GM21737 (cell line): ENCODE data around the gene MYO18B.

Experiments
- ATAC-seq: cut with Tn5 transposase; IDR thresholded peaks from one replicate; pipeline ENCODE4 v1.9.1; 2021; ENCODE audit warnings: mild to moderate bottlenecking, moderate library complexity; ENCODE audit not compliant: unreplicated experiment

MYO18B gene

GRCh38 chr22:25895678-25896077, 153.7 kb downstream of the MYO18B start:
- no peak for ATAC-seq

GRCh38 chr22:25896098-25896497, 154.1 kb downstream of the MYO18B start:
- no peak for ATAC-seq

DNA sequence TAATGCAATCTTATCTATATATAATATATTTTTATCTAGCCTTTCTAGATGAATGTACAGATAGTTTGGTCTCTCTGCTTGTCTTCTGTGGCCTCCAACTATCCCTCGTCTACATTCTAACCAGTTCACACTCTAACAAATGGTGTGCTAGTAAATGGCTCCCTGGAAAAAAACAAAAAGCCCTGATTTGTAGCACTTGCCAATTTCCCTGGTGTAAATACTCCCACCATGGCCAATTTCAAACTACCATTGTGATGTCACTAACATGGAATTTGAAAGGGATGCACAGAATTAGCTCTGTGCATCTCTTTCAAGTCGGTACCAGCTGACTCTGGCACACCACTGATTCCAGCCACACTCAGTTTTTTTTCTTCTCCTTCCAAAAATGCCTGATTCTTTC, 154.6 kb downstream of the MYO18B start:
- no peak for ATAC-seq

- no peak for ATAC-seq
Measured at GRCh38 chr22:25898707-25899365, 156.8 kb downstream of the MYO18B start.

DNA sequence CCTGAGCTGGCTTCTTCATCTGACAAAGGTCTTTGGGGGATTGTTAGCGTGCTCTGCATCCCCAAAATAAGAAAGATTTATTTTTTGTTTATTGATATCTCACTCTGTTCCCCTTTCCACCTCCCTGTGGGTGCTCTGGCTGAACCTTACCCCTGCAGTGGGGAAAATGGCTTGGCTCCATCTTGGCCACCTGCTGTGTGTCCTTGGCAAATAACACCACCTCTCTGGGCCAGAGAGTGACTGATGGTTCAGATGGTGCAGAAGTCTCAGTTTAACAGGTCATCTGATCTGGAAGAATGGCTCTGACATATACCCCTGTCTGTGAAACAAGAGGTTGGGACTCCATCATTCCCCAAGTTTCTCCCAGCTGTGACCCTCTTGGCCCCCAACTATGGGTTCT, 157.6 kb downstream of the MYO18B start:
- ATAC-seq, result no peak

- ATAC-seq, result no peak
Measured at GRCh38 chr22:25900390-25900789, 158.4 kb downstream of the MYO18B start.

- ATAC-seq, result no peak
Measured at GRCh38 chr22:25900880-25901279, 158.9 kb downstream of the MYO18B start.

DNA sequence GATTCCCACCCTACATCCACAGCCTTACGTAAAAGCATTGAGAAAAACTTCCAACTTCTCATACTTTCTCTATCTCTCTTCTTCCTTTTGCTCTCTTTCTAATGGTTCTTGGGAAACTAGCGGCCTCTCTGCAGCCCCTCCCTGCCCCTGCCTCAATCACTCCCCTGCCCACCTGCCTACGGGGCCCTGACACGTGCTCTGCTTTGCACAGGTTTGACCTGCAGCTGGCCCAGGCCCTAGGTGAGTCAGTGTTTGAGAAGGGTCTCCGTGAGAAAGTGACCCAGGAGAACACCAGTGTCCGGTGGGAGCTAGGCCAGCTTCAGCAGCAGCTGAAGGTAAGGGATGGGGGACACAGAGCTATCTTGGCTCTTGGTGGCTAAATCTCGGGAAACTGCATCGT, 160.4 kb downstream of the MYO18B start:
- no peak for ATAC-seq

GRCh38 chr22:25903294-25903693, 161.3 kb downstream of the MYO18B start:
- no peak for ATAC-seq

DNA sequence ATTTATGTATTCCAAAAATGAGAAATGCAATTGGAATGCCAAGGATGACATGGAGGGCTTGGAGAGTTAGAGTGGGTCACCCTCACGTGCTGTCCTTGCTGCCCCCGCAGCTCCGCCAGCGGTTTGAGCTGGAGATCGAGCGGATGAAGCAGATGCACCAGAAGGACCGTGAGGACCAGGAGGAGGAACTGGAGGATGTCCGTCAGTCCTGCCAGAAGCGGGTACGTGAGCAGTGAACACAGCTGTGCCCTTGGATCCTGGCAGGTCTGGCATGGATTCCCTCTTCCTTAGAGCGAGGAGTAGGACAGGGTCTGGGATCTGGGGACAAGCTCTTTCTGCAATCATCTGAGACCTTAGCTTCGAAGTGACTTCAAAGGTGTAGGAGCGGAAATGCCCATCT, 166.2 kb downstream of the MYO18B start:
- ATAC-seq, result no peak

DNA sequence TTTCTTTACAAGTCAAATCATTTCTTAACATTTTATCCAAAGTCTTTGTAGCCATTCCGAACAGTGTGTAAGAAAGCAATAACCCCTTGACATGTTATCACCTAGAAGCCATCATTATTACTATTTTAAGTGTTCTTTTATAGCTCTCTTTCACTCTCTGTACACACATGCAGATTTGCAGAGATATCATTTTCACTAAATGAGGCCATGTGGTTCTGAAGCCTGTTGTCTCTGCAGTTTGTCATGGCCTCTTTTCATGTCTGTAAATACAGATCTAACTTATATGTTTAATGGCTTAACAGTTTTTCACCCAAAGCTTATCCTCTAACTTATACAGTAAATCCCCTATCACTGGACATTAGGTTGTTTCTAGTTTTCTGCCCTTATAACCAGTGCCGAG, 166.8 kb downstream of the MYO18B start:
- ATAC-seq, result no peak

- no peak for ATAC-seq
Measured at GRCh38 chr22:25909614-25910387, 167.8 kb downstream of the MYO18B start.

DNA sequence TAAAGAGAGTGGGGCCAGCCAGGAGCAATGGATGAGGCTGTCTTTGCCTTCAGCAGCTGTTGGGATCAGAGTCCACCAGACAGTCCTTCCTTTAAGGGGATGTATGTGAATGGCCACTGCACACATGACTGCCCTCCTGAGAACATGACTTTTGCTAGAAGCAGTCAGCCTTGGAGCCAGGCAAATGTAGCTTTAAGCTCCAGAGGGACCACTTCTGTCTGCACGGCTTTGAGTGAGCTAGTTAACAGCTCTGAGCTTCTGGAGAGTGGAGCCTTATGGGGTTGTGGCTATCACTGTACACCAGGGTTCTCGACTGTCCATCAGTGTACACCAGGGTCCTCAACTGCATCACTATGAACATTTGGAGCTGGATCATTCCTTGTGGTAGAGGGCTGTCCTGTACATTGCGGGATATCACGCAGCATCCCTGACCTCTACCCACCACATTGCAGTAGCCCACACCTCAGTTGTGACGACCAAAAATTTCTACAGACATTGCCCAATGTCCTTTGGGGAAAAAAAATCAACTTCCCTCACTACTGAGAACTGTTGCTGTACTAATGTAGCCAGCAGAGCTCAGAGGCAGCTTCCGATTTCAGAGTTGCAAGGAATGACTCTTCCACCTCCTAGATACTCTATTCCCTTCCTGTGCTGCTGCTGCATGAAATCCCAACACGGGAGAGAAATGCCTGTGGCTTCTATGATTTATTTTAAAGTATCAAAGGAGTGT, 169.4 kb downstream of the MYO18B start:
- ATAC-seq, result no peak

- ATAC-seq, result no peak
Measured at GRCh38 chr22:25919452-25919851, 177.5 kb downstream of the MYO18B start.

DNA sequence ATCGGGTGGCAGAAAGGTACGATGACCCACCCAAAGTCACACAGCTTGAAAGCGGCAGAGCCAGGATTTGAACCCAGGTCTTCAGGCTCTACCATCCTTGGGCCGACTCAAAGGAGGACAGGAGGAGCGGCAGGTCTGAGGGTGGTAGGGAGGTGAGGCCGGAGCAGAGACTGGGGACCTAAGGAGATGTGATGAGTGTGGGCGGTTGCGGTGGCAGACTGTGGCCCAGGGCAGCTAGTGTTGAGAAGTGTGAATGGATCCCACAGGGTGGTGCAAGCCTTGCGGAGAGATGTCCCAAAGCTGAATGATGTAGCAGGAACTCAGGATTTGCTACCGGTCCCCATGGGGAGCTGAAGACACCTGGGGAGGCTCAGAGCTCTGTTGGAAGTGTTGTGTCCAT, 180.2 kb downstream of the MYO18B start:
- no peak for ATAC-seq

GRCh38 chr22:25923914-25924313, 181.9 kb downstream of the MYO18B start:
- ATAC-seq, result no peak

GRCh38 chr22:25928038-25928437, 186.1 kb downstream of the MYO18B start:
- no peak for ATAC-seq

DNA sequence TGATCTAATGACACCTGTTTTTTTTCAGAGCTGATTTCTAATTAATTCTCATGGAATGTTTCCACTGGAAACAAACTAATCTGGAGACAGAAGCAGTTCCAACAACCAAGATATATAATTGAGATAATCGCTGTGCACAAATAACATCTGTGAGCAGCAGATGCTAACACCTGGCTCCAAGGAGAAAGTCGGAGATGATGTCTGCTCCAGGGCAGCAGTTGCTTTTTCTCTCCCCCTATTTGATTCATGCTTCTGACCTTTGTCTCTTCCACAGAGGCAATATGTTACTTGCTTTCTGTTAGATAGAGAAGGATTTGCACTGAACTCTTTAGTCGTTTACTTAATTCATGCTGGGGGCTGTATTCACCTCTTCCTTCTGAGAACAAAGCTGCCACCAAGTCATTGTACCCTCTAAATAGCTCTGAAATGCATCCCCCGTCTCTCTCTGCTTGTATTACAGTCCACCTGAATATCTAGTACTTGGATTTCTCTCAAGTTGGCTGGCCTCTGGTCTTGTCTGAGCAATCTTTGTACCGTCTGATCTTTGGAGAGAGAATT, 187.4 kb downstream of the MYO18B start:
- ATAC-seq, result no peak

DNA sequence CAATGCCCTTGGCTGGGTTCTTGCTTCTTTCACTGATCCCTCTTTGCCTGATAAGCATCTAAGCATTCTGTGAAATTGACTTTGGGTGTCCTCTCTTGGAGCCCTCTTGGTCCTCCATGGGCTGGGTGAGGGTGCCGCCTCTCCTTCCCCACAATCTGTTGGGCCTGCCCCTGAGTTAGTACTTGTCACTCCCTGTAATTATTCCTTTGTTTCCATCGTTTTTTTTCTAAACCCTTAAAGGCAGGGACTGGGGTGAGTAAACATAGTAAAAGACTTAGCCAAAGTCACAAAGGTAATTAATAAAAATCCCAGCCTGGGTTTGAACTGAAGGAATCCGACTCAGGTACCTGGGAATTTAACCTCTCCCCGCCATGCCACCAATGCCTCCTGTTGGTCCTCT, 188.1 kb downstream of the MYO18B start:
- ATAC-seq, result no peak

DNA sequence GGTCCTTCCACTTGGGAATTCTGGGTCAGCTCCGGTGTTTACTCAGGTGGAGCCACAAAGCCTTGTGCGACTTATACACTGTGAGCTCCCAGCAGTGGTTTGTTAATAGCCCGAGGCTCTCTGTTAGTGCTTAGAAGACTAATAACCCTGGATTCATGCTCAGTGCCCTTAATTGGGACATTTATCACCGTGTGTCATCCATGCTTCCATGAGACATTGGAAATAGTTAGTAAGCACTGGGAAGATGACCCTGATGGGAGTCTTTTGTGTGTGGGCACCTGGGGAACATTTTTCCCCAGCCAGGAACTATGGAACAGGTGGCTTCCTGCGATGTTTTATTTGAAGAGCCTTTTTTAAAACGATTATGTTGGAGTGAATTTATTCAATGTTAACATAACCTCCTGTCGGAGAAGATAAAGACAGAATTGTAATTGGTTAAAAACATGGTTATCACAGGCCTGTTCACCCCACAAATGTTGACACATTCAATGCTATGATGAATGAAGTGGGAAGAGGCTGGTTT, 188.9 kb downstream of the MYO18B start:
- no peak for ATAC-seq

GRCh38 chr22:25933158-25933788, 191.3 kb downstream of the MYO18B start:
- no peak for ATAC-seq
